ENCODE measurements around the gene CUX1.

CUX1 gene

GRCh38 chr7:101940830-101941229 lies 123.4 kb downstream of the CUX1 start:
- no peak overlapping the region for H3K4me3 ChIP-seq (ENCODE audit: low read depth, low read length)
- no peak for DNase-seq (ENCODE audit: low read depth)
- TF ChIP-seq CTCF (IDR thresholded peaks at IDR 0.05; ENCODE audit: low read depth, low read length, missing control alignments), result no peak

- TF ChIP-seq CTCF (IDR thresholded peaks at IDR 0.05; ENCODE audit: low read depth, low read length, missing control alignments), result no peak
- H3K4me3 ChIP-seq (ENCODE audit: low read depth, low read length), result no peak overlapping the region
- no peak for DNase-seq (ENCODE audit: low read depth)
Measured at GRCh38 chr7:101941481-101942383, 124.3 kb downstream of the CUX1 start.

GRCh38 chr7:101942603-101943210 lies 125.3 kb downstream of the CUX1 start:
- no peak for TF ChIP-seq CTCF (IDR thresholded peaks at IDR 0.05; ENCODE audit: low read depth, low read length, missing control alignments)
- DNase-seq (ENCODE audit: low read depth), result no peak
- no peak overlapping the region for H3K4me3 ChIP-seq (ENCODE audit: low read depth, low read length)

GRCh38 chr7:101943306-101943705 lies 125.9 kb downstream of the CUX1 start:
- DNase-seq (ENCODE audit: low read depth), result no peak
- no peak overlapping the region for H3K4me3 ChIP-seq (ENCODE audit: low read depth, low read length)
- TF ChIP-seq CTCF (IDR thresholded peaks at IDR 0.05; ENCODE audit: low read depth, low read length, missing control alignments), result no peak

GRCh38 chr7:101943889-101944600 lies 126.6 kb downstream of the CUX1 start:
- H3K4me3 ChIP-seq (ENCODE audit: low read depth, low read length), result no peak overlapping the region
- TF ChIP-seq CTCF (IDR thresholded peaks at IDR 0.05; ENCODE audit: low read depth, low read length, missing control alignments), result no peak
- DNase-seq (ENCODE audit: low read depth), result no peak

GRCh38 chr7:101944611-101945010 lies 127.2 kb downstream of the CUX1 start:
- H3K4me3 ChIP-seq (ENCODE audit: low read depth, low read length), result no peak overlapping the region
- no peak for DNase-seq (ENCODE audit: low read depth)
- no peak for TF ChIP-seq CTCF (IDR thresholded peaks at IDR 0.05; ENCODE audit: low read depth, low read length, missing control alignments)

Measured in GM12864 (cell line).